ENCODE data around the gene UCK1. TPM values are rescaled to one million over a fixed set of nuclear protein-coding genes. Genes with fewer than 3 reads are reported as not detected.

The UCK1 gene
- total and polyA plus RNA-seq, 2 of the 13 experiments (the other 11 are each of a cell fraction or from before 2014, with no cell fraction given) = 11.0 to 24.1 TPM

GRCh38 chr9:131545003-131545785, 14.1 kb upstream of the UCK1 start, which contains the start of gene PRRT1B (continued):
- TF ChIP-seq AKNA (CRISPR knock-in tag; IDR thresholded peaks at IDR 0.05; ENCODE audit: borderline replicate concordance) = no peak
- no peak for TF ChIP-seq ZNF550 (CRISPR knock-in tag; IDR thresholded peaks at IDR 0.05; ENCODE audit: borderline replicate concordance)
- peak; percentile 70; the same call in 1 of the 2 replicates for TF ChIP-seq ZNF451 (CRISPR knock-in tag; IDR thresholded peaks at IDR 0.05)
- TF ChIP-seq ZNF720 (CRISPR knock-in tag; IDR thresholded peaks at IDR 0.05) = no peak
- peak; percentile 71 for TF ChIP-seq KMT2A (CRISPR knock-in tag; IDR thresholded peaks at IDR 0.05)
- TF ChIP-seq, protein P1, sequence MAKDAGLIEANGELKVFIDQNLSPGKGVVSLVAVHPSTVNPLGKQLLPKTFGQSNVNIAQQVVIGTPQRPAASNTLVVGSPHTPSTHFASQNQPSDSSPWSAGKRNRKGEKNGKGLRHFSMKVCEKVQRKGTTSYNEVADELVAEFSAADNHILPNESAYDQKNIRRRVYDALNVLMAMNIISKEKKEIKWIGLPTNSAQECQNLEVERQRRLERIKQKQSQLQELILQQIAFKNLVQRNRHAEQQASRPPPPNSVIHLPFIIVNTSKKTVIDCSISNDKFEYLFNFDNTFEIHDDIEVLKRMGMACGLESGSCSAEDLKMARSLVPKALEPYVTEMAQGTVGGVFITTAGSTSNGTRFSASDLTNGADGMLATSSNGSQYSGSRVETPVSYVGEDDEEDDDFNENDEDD (CRISPR knock-in tag; IDR thresholded peaks at IDR 0.05; ENCODE audit: borderline replicate concordance) = peak; percentile 39; the same call in 1 of the 2 replicates
- 0 out of 2 replicates have a peak, but pooled peaks have one; percentile 44 for TF ChIP-seq ZNF780A (CRISPR knock-in tag; IDR thresholded peaks at IDR 0.05)
- no peak for TF ChIP-seq ZNF446 (CRISPR knock-in tag; IDR thresholded peaks at IDR 0.05)
- no peak for TF ChIP-seq ZNF576 (CRISPR knock-in tag; IDR thresholded peaks at IDR 0.05)
- TF ChIP-seq NFIB (CRISPR knock-in tag; IDR thresholded peaks at IDR 0.05; ENCODE audit: borderline replicate concordance) = no peak
- no peak for TF ChIP-seq ZBTB40 (IDR thresholded peaks at IDR 0.05)
- no peak for TF ChIP-seq ZBTB40 (CRISPR knock-in tag; IDR thresholded peaks at IDR 0.05)
- TF ChIP-seq SYNCRIP (IDR thresholded peaks at IDR 0.05; ENCODE audit: insufficient read depth, low read depth, low read length) = no peak

Data from HepG2 (cell line).